SK-N-SH (cell line): ENCODE measurements around the gene MSH5. TPM values are rescaled to one million over a fixed set of nuclear protein-coding genes. Genes with fewer than 3 reads are reported as not detected.
"Not testable (repeated sequence)": the region's sequence is repeated elsewhere in the genome, so short reads cannot be mapped to it uniquely, and the experiment has no call there.

Experiments used
- CTCF ChIA-PET: fragments of 300-600, 350-600 bp; formaldehyde crosslinking; extraction: SDS; loops from one replicate; lab custom pipeline; 2021; lab: Yijun Ruan, JAX
- POLR2A ChIA-PET: fragments of 350-600 bp; sonication (Branson Sonifier 250); formaldehyde crosslinking; extraction: SDS; loops from one replicate; lab custom pipeline; 2020; ENCODE audit warnings: antibody characterized with exemption, inconsistent platforms; lab: Yijun Ruan, JAX
- DNase-seq: peaks from one replicate; pipeline ENCODE4 v3.0.0; 2012
- H2AFZ ChIP-seq: fragments of 200-600 bp; sonication (generic); 2 replicates; pipeline ENCODE4 v1.8.1; 2016; ENCODE audit warnings: antibody characterized with exemption, mild to moderate bottlenecking, low read depth
- H3F3A ChIP-seq: fragments of 200-600 bp; sonication (generic); replicated peaks from 2 replicates; pipeline ENCODE3; 2016; ENCODE audit warnings: antibody characterized with exemption, mild to moderate bottlenecking; ENCODE audit not compliant: insufficient read depth
- H3K27ac ChIP-seq, 2 experiments: fragments of 200-500 bp in 1 of 2; fragments of 200-600 bp in 1 of 2; sonication (Bioruptor generic) in 1 of 2; sonication (generic), shearing (Covaris generic) in 1 of 2; 2 replicates each; pipeline versions ENCODE4 v1.5.1 to v1.6.1; 2014 to 2016; ENCODE audit warnings: low read depth in 2 of 2, inconsistent platforms in 1 of 2, low read length in 1 of 2, mild to moderate bottlenecking in 1 of 2, mixed read lengths in 1 of 2
- H3K27me3 ChIP-seq: fragments of 200-600 bp; sonication (generic), shearing (Covaris generic); 2 replicates; pipeline ENCODE4 v1.6.1; 2016; ENCODE audit warnings: mixed run types; ENCODE audit not compliant: insufficient read depth
- H3K36me3 ChIP-seq, 2 experiments: fragments of 200-500 bp in 1 of 2; fragments of 200-600 bp in 1 of 2; sonication (Bioruptor generic) in 1 of 2; sonication (generic) in 1 of 2; replicated peaks in 1 of 2; 2 replicates each; pipeline versions ENCODE3 to v1.5.1; 2014 to 2016; ENCODE audit warnings: low read length in 1 of 2, mild to moderate bottlenecking in 1 of 2; ENCODE audit not compliant: insufficient read depth in 2 of 2, control insufficient read depth in 1 of 2
- H3K4me1 ChIP-seq, 2 experiments: fragments of 200-500 bp in 1 of 2; fragments of 200-600 bp in 1 of 2; sonication (Bioruptor generic) in 1 of 2; sonication (generic), shearing (Covaris generic) in 1 of 2; 2 replicates each; pipeline versions ENCODE4 v1.5.1 to v1.6.1; 2014 to 2016; ENCODE audit warnings: low read depth in 1 of 2, low read length in 1 of 2, mixed run types in 1 of 2; ENCODE audit not compliant: insufficient read depth in 2 of 2, control insufficient read depth in 1 of 2
- H3K4me2 ChIP-seq: fragments of 200-600 bp; sonication (generic), shearing (Covaris generic); 2 replicates; pipeline ENCODE4 v1.6.1; 2017; ENCODE audit warnings: mixed run types
- H3K4me3 ChIP-seq, 2 experiments: fragments of 200-500 bp in 1 of 2; fragments of 200-600 bp in 1 of 2; sonication (Bioruptor generic) in 1 of 2; sonication (generic), shearing (Covaris generic) in 1 of 2; 2 replicates each; pipeline versions ENCODE4 v1.5.1 to v1.8.1; 2014 to 2016; ENCODE audit warnings: low read depth in 2 of 2, inconsistent platforms in 1 of 2, low read length in 1 of 2, mild to moderate bottlenecking in 1 of 2, mixed read lengths in 1 of 2, moderate library complexity in 1 of 2
- H3K79me2 ChIP-seq: fragments of 200-600 bp; sonication (generic); 2 replicates; pipeline ENCODE4 v1.8.1; 2017; ENCODE audit warnings: mild to moderate bottlenecking; ENCODE audit not compliant: insufficient read depth
- H3K9ac ChIP-seq: fragments of 200-600 bp; sonication (generic); 2 replicates; pipeline ENCODE4 v1.6.1; 2017; ENCODE audit warnings: mixed run types
- H3K9me2 ChIP-seq: fragments of 200-600 bp; sonication (generic); 2 replicates; pipeline ENCODE4 v1.6.1; 2017; ENCODE audit warnings: mixed run types
- H3K9me3 ChIP-seq: fragments of 200-600 bp; sonication (generic); 2 replicates; pipeline ENCODE4 v1.6.1; 2017; ENCODE audit warnings: mixed run types, mild to moderate bottlenecking, moderate library complexity
- H4K20me1 ChIP-seq: fragments of 200-600 bp; sonication (generic); 2 replicates; pipeline ENCODE4 v1.6.1; 2017; ENCODE audit warnings: mild to moderate bottlenecking, mixed run types; ENCODE audit not compliant: insufficient read depth
- EZH2phosphoT487 ChIP-seq: fragments of 200-600 bp; sonication (generic); IDR thresholded peaks from 2 replicates; pipeline ENCODE4 v1.6.1; 2017; ENCODE audit warnings: low read depth, mixed run types, mild to moderate bottlenecking, antibody characterized with exemption, moderate library complexity, borderline replicate concordance
- FOSL2 ChIP-seq: IDR thresholded peaks from 2 replicates; pipeline ENCODE4 v1.4.0; 2012; ENCODE audit warnings: low read depth, mild to moderate bottlenecking, moderate library complexity, borderline replicate concordance
- FOXJ3 ChIP-seq: sonication (generic); formaldehyde crosslinking; IDR thresholded peaks from 2 replicates; pipeline ENCODE4 v1.5.1; 2020; ENCODE audit warnings: mild to moderate bottlenecking, missing genetic modification reagents
- GATA2 ChIP-seq: sonication (generic); formaldehyde crosslinking; IDR thresholded peaks from 2 replicates; pipeline ENCODE4 v1.5.0; 2020; ENCODE audit warnings: mild to moderate bottlenecking, missing genetic modification reagents
- JUND ChIP-seq: IDR thresholded peaks from 2 replicates; pipeline ENCODE4 v1.4.0; 2012
- PBX3 ChIP-seq: IDR thresholded peaks from 2 replicates; pipeline ENCODE4; 2012
- POLR2AphosphoS5 ChIP-seq: IDR thresholded peaks from 2 replicates; pipeline ENCODE4 v1.6.1; 2012; ENCODE audit warnings: low read depth, low read length
- RAD21 ChIP-seq: IDR thresholded peaks from 2 replicates; pipeline ENCODE4 v1.6.1; 2012; ENCODE audit warnings: mild to moderate bottlenecking, low read length
- RCOR1 ChIP-seq: fragments of 150-350 bp; IDR thresholded peaks from 2 replicates; pipeline ENCODE4 v1.6.1; 2017; ENCODE audit warnings: antibody characterized with exemption, low read length
- REST ChIP-seq: IDR thresholded peaks from 2 replicates; pipeline ENCODE4 v1.6.1; 2012; ENCODE audit warnings: mild to moderate bottlenecking, low read depth, low read length, moderate library complexity
- RXRA ChIP-seq: IDR thresholded peaks from 2 replicates; pipeline ENCODE4 v1.4.0; 2012; ENCODE audit warnings: low read depth, mild to moderate bottlenecking, borderline replicate concordance
- TEAD4 ChIP-seq: IDR thresholded peaks from 2 replicates; pipeline ENCODE4 v1.4.0; 2012; ENCODE audit warnings: mild to moderate bottlenecking, borderline replicate concordance; ENCODE audit not compliant: insufficient read depth
- USF2 ChIP-seq: fragments of 150-350 bp; IDR thresholded peaks from 2 replicates; pipeline ENCODE4 v1.6.1; 2017; ENCODE audit warnings: antibody characterized with exemption, low read length, low read depth, borderline replicate concordance
- YY1 ChIP-seq: IDR thresholded peaks from 2 replicates; pipeline ENCODE4 v1.4.0; 2012; ENCODE audit warnings: low read depth, mild to moderate bottlenecking
- WGBS: methylation state at CpG from one replicate; pipeline ENCODE4 v1.1.6; 2017; ENCODE audit warnings: low lambda C conversion rate; 5-methylcytosine and 5-hydroxymethylcytosine counted together
- polyA plus RNA-seq, 3 experiments: library from polyadenylated mRNA; depleted of rRNA; stranded (reverse); fragments of >200 nt; gene quantifications; 2 replicates each; pipeline ENCODE4 v1.2.3, GENCODE V29; 2012

The MSH5 gene
- polyA plus RNA-seq, 1 of the 3 experiments (the other 2 are of a cell fraction), result 16.0 TPM

GRCh38 chr6:31806470-31807272 lies 66.9 kb downstream of the MSH5 start, which contains the start of gene LSM2 (continued):
- no peak for TF ChIP-seq REST

GRCh38 chr6:31808599-31808998 lies 68.8 kb downstream of the MSH5 start:
- H3K9me3 ChIP-seq, H3K9me2 ChIP-seq, H3K27me3 ChIP-seq, H3K27ac ChIP-seq, H3K4me2 ChIP-seq, H3K36me3 ChIP-seq, H3K4me3 ChIP-seq, H4K20me1 ChIP-seq, H2AFZ ChIP-seq, H3K4me1 ChIP-seq, DNase-seq, H3K9ac ChIP-seq: not testable (repeated sequence)
- ChIA-PET POLR2A (interaction anchor here (0.7 to 0.8 kb wide), 2 partner anchors 13 to 81 kb away, joined by 3 to 4 read pairs; partner anchors contain the start of gene VARS1), CTCF (interaction anchor here (3.1 kb wide), 1 partner anchor 79 kb away, joined by 14 read pairs; the partner anchor contains the start of gene DDAH2)
- H3F3A ChIP-seq, result peaks cover 11% of the 10 kb centered on the region
- WGBS, result 94% methylated on average over 10 of the region's 10 CpGs
- peaks cover 27% of the 10 kb centered on the region for H3K79me2 ChIP-seq

- Histone ChIP-seq H3K9me3 (no peaks in the 10 kb centered on the region), H3K4me3 (no peak overlapping the region), H3K79me2 (no peaks in the 10 kb centered on the region), H2AFZ (no peak overlapping the region; the same call in 1 of the 2 replicates), H3K36me3 (no peaks in the 10 kb centered on the region), H3K9ac (no peak overlapping the region), H4K20me1 (no peaks in the 10 kb centered on the region), H3K4me1 (peaks cover 4 to 6% of the 10 kb centered on the region in 2 experiments; a peak in 2 of 4 replicates), H3K27me3 (no peaks in the 10 kb centered on the region), H3K9me2 (no peaks in the 10 kb centered on the region), H3K27ac (no peak overlapping the region), H3K4me2 (no peak overlapping the region), H3F3A (peaks cover 19% of the 10 kb centered on the region)
- TF ChIP-seq REST (no peak), POLR2AphosphoS5 (no peak), PBX3 (no peak), EZH2phosphoT487 (no peak), USF2 (no peak), FOSL2 (no peak), TEAD4 (no peak), GATA2 (no peak), YY1 (no peak), JUND (no peak), RXRA (no peak), RAD21 (no peak), FOXJ3 (no peak), RCOR1 (no peak)
- no peak for DNase-seq
- CTCF ChIA-PET, result interaction anchor here (1.0 to 4.5 kb wide), 4 partner anchors 16 to 266 kb away, joined by 3 to 27 read pairs (median 8); partner anchors contain the start of genes ATP6V1G2 and VARS1
- 94% methylated on average over 12 of the region's 12 CpGs for WGBS
- POLR2A ChIA-PET, result interaction anchor here (0.6 kb wide), 1 partner anchor 319 kb away, joined by 5 read pairs; no protein-coding TSS in a partner anchor
Measured at GRCh38 chr6:31811645-31812044, 71.8 kb downstream of the MSH5 start.
